ENCODE measurements around the gene FADD. TPM values are rescaled to one million over a fixed set of nuclear protein-coding genes. Genes with fewer than 3 reads are reported as not detected.
"Not testable (repeated sequence)": the region's sequence is repeated elsewhere in the genome, so short reads cannot be mapped to it uniquely, and the experiment has no call there.

FADD gene
- total RNA-seq, 1 experiment from 2014 or later, result 105 TPM

GRCh38 chr11:70180906-70181305, 22.2 kb upstream of the FADD start:
- no peak for DNase-seq (ENCODE audit: low spot score)

GRCh38 chr11:70182266-70182665, 20.8 kb upstream of the FADD start:
- no peak for DNase-seq (ENCODE audit: low spot score)

GRCh38 chr11:70183032-70183431, 20.1 kb upstream of the FADD start:
- no peak for DNase-seq (ENCODE audit: low spot score)

GRCh38 chr11:70183483-70184176, 19.5 kb upstream of the FADD start:
- DNase-seq (ENCODE audit: low spot score), result peak; percentile 11

DNA sequence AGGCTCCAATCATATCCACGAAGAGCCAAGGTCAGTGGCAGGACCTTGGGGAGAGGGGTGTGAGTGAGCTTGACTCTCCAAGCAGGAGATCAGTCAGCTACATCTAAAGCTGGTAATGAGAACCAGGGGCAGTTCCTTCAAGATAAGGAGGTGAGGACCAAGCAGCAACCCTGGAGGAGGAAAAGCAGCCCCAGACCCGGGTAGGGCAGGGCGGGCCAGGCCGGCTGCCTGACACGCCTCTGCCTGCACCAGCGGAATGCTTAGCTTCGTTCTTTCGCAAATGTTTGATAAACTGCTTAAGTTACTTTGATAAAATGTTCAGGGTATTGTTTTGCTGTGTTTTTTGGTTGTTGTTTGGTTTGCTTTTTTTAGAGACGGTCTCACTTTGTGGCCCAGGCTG, 18.7 kb upstream of the FADD start:
- peak; percentile 13 for DNase-seq (ENCODE audit: low spot score)

DNA sequence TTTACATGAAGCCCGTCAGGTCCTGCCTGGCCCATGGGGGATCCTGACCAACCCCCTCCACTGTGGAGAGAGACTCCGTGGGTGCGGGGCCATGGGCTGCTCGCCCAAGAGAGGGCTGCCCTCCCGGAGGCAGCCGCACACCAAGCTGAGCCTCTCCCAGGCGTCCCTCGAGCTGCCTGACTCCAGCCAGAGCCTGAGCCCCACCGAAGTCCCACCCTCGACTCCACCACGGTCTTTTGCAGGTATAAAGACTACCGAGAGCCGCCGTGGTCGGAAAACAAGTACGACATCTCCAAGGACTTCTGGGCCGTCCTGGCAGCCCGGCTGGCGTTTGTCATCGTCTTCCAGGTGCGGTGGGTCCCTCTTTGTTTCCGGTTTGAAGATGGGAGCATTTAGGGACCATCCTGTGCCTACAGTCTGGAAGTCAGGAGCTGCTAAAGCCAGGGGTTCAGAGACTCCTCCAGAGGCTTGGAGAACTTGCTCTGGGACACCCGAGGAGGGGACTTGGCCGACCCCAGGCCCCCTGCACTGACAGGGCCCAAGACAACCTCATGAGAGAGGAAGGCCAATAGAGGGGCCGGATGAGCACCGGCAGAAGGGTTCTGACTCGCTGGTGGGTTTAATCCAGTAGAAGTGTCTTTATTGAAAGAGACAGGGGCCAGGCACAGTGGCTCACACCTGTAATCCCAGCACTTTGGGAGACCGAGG, 17.6 kb upstream of the FADD start:
- DNase-seq (ENCODE audit: low spot score), result no peak

- DNase-seq (ENCODE audit: low spot score), result no peak
Observed at GRCh38 chr11:70186420-70186819, 16.7 kb upstream of the FADD start.

DNA sequence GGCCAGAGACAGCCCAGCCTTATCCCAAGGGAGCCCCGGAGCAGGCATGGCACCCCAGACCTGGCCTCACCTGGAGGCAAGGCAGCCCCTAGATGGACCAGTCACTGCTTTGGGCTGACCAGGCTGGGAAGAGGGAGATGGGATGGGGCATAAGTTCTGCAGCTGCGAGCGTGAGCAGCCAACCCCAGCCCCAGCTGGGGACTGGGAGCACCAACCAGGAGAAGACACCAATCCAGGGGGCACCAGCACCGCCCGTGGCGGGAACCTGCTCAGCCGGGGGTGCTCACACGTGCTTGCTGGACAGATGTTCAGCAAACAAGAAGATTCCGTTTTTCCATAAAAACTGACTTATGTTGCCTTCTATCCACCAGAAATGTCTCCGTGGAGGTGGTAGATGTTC, 16.2 kb upstream of the FADD start:
- DNase-seq (ENCODE audit: low spot score), result no peak

GRCh38 chr11:70187771-70188170, 15.3 kb upstream of the FADD start:
- DNase-seq (ENCODE audit: low spot score), result no peak

- DNase-seq (ENCODE audit: low spot score), result no peak
Observed at GRCh38 chr11:70189622-70190021, 13.5 kb upstream of the FADD start.

- peak; percentile 89 for DNase-seq (ENCODE audit: low spot score)
Observed at GRCh38 chr11:70191495-70192140, 11.5 kb upstream of the FADD start.

DNA sequence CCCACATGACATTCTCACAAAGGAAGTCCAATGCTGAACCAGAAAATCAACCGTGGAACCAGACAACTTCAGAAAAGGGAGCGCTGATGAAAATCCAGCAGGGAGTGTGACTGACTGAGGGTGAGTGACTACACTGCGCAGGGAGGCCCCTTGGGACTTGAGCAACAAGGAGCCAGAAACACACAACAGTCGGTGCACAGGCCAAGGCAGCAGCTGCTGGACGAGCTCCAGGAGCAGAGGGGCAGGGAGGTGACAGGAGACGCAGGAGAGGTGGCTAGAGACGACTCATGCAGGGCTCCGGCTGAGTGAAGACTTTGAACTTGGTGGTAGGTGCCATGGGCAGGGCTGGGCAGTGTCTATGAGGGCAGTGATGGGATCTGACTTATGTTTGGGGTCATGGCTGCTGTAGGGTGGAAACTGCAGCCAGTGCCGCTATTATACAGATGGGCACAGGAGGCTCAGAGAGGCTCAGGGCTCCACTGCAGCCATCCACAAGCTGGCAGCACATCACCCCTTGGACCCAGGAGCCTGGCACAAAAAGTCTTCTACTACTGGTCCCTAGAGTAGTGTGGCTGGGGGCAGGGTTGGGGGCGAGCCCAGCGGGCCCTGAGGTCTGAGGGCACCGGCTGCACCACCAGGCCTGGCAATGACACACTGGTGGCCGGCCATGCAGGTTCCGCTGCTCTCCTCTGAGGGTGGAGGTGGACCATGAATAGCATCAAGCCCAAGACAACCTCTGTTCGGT, 10.3 kb upstream of the FADD start:
- peak; percentile 49 for DNase-seq (ENCODE audit: low spot score)

- DNase-seq (ENCODE audit: low spot score), result no peak
Observed at GRCh38 chr11:70193411-70194292, 9.4 kb upstream of the FADD start.

DNA sequence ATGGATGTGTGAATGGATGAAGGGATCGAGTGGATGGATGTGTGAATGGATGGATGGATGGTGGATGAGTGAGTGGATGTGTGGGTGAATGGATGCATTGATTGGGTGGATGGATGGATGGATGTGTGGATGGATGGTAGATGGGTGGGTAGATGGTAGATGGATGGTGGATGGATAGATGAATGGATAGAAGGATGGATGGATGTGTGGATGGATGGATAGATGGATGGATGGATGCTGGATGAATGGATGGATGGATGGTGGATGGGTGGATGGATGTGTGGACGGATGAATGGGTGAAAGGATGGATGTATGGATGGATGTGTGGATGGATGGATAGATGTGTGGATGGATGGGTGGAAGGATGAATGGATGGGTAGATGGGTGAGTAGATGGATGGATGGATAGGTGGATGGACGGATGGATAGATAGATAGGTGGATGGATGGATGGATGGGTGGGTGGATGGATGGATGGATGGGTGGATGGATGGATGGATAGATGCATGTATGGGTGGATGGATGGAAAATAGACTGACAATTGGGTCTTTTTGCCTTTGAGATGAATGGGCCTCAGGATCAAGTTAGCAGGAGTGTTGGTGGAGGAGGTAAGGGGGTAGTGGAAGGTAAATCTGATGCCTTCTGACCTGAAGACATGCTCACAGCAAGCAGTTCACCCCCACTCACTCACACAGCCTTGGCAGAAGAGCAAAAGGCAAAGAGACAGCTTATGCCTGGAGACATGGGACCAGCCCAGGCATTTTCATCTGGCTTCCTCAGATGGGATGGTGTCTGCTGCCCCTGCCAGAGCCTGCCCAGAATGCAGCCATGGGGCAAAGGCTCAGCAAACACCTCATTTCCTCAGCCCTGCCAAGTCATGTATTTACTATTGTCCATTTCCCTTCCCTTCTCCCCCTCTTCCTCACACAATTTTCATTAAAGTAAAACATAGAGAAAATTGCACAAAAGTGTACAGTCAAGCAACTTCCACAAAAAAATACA, 8.0 kb upstream of the FADD start:
- DNase-seq (ENCODE audit: low spot score), result no peak

DNA sequence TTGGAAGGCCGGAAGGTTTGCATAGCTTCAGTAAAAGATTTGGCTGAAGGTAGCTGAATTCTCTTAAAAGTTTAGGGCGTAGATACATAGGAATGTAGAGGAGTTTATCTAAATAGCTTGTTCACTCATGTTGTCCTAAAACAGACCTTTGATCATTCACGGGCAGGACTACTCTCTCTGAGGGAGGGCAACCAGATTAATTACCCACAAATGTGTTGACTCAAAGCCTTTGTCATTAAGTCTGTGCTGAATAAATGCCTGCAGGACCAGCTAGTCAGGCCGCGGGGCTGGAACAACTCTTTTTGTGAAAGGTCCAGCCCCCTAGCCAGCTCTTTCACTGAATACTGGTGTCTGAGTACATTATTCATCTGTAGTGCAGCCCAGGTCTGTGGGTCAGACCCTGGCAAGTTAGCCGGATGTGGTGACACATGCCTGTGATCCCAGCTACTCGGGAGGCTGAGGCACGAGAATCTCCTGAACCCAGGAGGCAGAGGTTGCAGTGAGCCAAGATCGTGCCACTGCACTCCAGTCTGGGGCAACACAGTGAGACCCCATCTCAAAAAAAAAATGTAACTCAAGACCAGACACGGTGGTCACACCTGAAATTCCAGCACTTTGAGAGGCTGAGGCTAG, 2.8 kb upstream of the FADD start:
- peak; percentile 88 for DNase-seq (ENCODE audit: low spot score)

DNA sequence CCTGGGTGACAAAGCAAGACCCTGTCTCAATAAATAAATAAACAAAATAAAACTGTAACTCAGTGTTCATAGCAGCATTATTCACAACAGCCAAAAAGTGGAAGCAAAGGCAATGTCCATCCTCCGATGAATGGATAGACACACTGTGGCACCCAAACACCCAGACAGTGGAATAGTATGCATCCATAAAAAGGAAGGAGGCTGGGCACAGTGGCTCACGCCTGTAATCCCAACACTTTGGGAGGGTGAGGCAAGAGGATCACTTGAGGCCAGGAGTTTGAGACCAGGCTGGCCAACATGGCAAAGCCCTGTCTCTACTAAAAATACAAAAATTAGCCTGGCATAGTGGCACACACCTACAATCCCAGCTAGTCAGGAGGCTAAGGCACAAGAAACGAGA, 2.0 kb upstream of the FADD start:
- DNase-seq (ENCODE audit: low spot score), result not testable (repeated sequence)

DNA sequence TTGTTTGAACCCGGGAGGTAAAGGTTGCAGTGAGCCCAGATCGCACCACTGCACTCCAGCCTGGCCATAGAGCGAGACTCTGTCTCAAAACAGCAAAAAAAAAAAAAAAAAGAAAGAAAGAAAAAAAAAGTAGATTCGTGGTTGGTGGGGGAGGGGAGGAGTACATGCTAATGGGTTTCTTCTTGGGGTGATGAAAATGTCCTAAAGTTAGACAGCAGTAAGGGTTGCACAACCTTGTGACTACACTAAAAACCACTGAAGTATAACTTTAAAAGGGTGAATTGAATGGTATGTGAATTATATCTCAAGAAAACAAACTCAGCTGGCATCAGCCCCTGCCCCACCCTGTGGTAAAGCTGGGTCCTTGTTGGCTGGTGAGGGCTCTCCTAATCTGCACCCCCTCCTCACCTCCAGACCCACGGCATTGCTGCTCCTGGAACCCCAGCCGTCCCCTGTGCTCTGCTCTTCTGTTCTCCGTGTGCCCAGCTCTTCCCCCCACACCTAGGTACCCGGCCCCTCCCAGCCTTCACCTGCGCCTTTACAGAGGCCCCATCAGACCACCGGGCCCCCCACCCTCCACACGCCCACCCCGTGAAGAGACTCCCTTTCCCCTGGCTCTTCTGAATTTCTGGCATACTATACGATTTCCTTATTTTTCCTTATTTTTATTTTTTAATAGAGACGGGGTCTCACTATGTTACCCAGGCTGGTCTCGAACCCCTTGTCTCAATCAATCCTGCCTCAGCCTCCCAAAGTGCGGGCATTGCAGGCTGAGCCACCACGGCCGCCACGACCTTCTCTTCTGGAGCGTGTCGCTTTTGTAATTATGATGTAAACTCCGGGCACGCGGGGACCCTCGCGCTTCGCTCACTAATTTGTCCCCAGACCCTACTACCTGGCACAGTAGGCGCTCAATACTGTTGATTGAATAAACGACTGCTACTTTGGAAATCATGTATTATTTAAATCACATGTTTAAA, 924 bp upstream of the FADD start:
- no peak for DNase-seq (ENCODE audit: low spot score)

Measured in HT-29 (cell line).